HEK293 (cell line): ENCODE measurements around the gene LRRC27.
"Not testable (repeated sequence)": the region's sequence is repeated elsewhere in the genome, so short reads cannot be mapped to it uniquely, and the experiment has no call there.

Experiments used
- CTCF ChIP-seq: fragments of 450-650 bp; formaldehyde crosslinking; IDR thresholded peaks from 2 replicates; pipeline ENCODE4 v1.5.1; 2016; ENCODE audit warnings: missing biosample characterization, missing genetic modification characterization
- GLI4 ChIP-seq: fragments of 450-650 bp; formaldehyde crosslinking; IDR thresholded peaks from 2 replicates; pipeline ENCODE4 v1.5.1; 2016; ENCODE audit warnings: missing biosample characterization, missing genetic modification characterization
- KLF9 ChIP-seq: fragments of 450-650 bp; formaldehyde crosslinking; IDR thresholded peaks from 2 replicates; pipeline ENCODE4 v1.5.1; 2016; ENCODE audit warnings: missing biosample characterization, missing genetic modification characterization, low read depth
- ZNF10 ChIP-seq: fragments of 450-650 bp; formaldehyde crosslinking; IDR thresholded peaks from 2 replicates; pipeline ENCODE4 v1.5.1; 2017; ENCODE audit warnings: missing biosample characterization, missing genetic modification characterization
- ZNF175 ChIP-seq: fragments of 450-650 bp; formaldehyde crosslinking; IDR thresholded peaks from 2 replicates; pipeline ENCODE4 v1.5.1; 2016; ENCODE audit warnings: missing biosample characterization, missing genetic modification characterization
- ZNF248 ChIP-seq: fragments of 450-650 bp; formaldehyde crosslinking; IDR thresholded peaks from 2 replicates; pipeline ENCODE4 v1.5.1; 2017; ENCODE audit warnings: missing biosample characterization, missing genetic modification characterization
- ZNF416 ChIP-seq: fragments of 450-650 bp; formaldehyde crosslinking; IDR thresholded peaks from 2 replicates; pipeline ENCODE4 v1.5.1; 2016; ENCODE audit warnings: missing biosample characterization, missing genetic modification characterization
- ZNF48 ChIP-seq: fragments of 450-650 bp; formaldehyde crosslinking; IDR thresholded peaks from 2 replicates; pipeline ENCODE4 v1.5.1; 2016; ENCODE audit warnings: missing biosample characterization, missing genetic modification characterization
- ZNF510 ChIP-seq: fragments of 450-650 bp; formaldehyde crosslinking; IDR thresholded peaks from 2 replicates; pipeline ENCODE4 v1.5.1; 2018; ENCODE audit warnings: mild to moderate bottlenecking, missing genetic modification characterization, missing biosample characterization; ENCODE audit not compliant: insufficient replicate concordance
- ZNF513 ChIP-seq: fragments of 450-650 bp; IDR thresholded peaks from 2 replicates; pipeline ENCODE4 v1.5.1; 2018; ENCODE audit warnings: missing biosample characterization, missing genetic modification characterization
- ZNF571 ChIP-seq: fragments of 450-650 bp; formaldehyde crosslinking; IDR thresholded peaks from 2 replicates; pipeline ENCODE4 v1.5.0; 2017; ENCODE audit warnings: missing biosample characterization, missing genetic modification characterization
- ZNF639 ChIP-seq: fragments of 450-650 bp; formaldehyde crosslinking; IDR thresholded peaks from 2 replicates; pipeline ENCODE4 v1.5.1; 2016; ENCODE audit warnings: missing biosample characterization, missing genetic modification characterization
- ZNF791 ChIP-seq: fragments of 450-650 bp; formaldehyde crosslinking; IDR thresholded peaks from 2 replicates; pipeline ENCODE4 v1.5.1; 2016; ENCODE audit warnings: missing biosample characterization, missing genetic modification characterization
- ZXDB ChIP-seq: fragments of 450-650 bp; formaldehyde crosslinking; IDR thresholded peaks from 2 replicates; pipeline ENCODE4 v1.5.1; 2016; ENCODE audit warnings: missing biosample characterization, missing genetic modification characterization

- TF ChIP-seq ZNF48 (tag by site-specific recombination); ZNF416 (tag by site-specific recombination); CTCF (tag by site-specific recombination); ZXDB (tag by site-specific recombination); ZNF513 (tag by site-specific recombination); ZNF791; ZNF175 (tag by site-specific recombination); ZNF639 (tag by site-specific recombination); GLI4 (tag by site-specific recombination); ZNF10 (tag by site-specific recombination); ZNF571 (tag by site-specific recombination); ZNF510; KLF9 (tag by site-specific recombination); ZNF248 (tag by site-specific recombination): not testable (repeated sequence)
These were observed 17.1 kb upstream of the LRRC27 start for GRCh38 chr10:132314881-132315280.
